GM19468 (cell line): ENCODE measurements around the gene ADAMTSL4.
"Not testable (repeated sequence)": the region's sequence is repeated elsewhere in the genome, so short reads cannot be mapped to it uniquely, and the experiment has no call there.

Source experiments
- ATAC-seq: cut with Tn5 transposase; IDR thresholded peaks from one replicate; pipeline ENCODE4 v1.9.1; 2021; ENCODE audit warnings: mild to moderate bottlenecking, moderate library complexity, moderate number of reproducible peaks; ENCODE audit not compliant: unreplicated experiment; ENCODE audit errors: extremely low read depth

ADAMTSL4 gene

DNA sequence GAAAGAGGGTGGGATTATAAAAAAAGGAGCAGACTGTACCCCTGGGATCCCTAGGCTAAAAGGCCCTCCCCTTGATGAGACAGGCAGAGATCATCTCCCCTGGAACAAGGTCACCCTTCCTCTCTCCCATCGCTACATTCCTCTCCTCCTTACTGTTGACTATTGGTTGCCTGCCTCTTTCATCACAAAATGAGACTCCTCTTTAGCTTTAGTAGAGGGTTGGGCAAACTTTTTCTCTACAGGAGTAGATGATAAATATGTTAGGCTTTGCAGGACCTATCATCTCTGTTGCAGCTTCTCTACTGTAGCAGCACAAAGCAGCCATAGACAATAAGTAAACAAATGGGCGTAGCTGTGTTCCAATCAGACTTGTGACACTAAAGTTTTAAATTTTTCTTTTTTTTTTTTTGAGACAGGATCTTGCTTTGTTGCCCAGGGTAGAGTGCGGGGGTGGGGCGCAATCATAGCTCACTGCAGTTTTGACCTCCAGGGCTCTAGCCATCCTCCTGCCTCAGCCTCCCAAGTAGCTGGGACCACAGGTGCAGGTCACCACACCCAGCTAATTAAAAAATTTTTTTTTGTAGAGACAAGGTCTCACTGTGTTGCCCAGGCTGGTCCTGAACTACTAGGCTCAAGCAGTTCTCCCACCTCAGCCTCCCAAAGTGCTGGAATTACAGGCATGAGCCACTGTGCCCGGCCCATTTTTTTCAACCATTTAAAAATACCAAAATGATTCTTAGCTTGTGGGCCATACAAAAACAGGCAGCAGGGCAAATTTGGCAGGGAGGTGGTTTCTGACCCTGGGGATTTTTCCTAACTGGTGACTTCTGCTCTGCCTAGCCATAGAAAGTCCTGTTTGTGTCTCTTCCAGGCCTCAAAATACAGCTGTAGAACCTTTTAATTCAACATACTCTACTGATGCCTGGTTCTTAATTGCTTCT is 15.1 kb downstream of the ADAMTSL4 start:
- no peak for ATAC-seq

DNA sequence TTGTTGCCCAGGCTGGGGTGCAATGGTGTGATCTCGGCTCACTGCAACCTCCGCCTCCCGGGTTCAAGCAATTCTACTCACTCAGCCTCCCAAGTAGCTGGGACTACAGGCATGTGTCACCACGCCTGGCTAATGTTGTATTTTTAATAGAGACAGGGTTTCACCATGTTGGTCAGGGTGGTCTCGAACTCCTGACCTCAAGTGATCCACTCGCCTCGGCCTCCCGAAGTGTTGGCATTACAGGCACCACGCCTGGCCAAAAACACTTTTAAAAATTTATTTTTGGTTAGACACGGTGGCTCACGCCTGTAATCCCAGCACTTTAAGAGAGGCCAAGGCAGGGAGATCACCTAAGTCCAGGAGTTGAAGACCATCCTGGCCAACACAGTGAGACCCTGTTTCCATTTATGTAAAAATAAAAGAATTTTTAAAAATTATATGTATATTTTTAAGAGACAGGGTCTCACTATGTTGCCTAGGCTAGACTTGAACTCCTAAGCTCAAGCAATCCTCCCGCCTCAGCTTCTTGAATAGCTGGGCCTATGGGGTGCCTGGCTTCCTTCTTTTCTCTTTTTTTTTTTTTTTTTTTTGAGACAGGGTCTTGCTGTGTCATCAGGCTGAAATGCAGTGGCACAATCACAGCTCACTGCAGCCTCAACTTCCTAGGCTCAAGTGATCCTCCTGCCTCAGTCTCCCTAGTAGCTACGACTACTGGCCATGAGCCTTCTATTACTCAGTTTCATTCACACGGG is 16.2 kb downstream of the ADAMTSL4 start:
- not testable (repeated sequence) for ATAC-seq

DNA sequence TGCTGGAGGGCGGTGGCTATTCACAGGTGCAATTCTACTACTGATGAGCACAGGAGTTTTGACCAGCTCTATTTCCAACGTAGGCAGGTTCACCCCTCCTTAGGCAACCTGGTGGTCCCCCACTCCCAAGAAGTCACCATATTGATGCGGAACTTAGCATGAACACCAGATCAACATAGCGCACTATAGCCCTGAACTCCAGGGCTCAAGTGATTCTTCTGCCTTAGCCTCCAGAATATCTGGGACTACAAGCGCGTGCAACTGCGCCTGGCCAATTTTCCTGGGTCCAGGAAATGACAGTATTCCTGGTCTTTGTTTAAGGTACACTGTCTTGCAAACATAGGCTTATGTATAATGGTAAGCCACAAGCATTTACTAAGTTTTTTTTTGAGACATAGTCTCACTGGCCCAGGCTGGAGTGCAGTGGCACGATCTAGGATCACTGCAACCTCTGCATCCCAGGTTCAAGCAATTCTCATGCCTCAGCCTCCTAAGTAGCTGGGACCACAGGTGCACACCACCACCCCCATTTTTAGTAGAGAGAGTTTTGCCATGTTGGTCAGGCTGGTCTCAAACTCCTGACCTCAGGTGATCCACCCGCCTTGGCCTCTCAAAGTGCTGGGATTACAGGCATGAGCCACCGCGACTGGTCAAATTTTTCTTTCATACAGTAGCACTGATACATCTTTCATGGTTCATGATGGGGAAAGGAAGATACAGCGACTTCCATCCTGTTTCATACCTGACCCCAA is 17.6 kb downstream of the ADAMTSL4 start:
- ATAC-seq, result no peak

DNA sequence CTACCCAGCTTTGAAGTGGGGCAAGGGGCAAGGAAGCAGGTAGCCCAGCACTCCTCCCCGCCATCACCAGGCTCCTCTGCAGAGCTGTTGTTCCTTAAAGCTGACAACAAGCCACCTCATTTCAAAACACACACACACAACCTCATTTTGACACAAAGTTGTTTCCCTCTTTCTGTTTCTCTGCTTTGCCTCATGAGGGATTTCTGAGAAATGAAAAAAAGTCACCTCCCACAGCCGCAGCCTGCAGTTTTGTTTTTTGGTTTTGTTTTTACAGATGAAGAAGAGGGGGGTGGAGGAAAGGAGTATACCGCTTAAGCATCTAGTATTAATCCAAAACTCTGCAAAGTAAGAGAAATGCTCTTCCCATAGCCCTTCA is 18.1 kb downstream of the ADAMTSL4 start:
- ATAC-seq, result no peak

DNA sequence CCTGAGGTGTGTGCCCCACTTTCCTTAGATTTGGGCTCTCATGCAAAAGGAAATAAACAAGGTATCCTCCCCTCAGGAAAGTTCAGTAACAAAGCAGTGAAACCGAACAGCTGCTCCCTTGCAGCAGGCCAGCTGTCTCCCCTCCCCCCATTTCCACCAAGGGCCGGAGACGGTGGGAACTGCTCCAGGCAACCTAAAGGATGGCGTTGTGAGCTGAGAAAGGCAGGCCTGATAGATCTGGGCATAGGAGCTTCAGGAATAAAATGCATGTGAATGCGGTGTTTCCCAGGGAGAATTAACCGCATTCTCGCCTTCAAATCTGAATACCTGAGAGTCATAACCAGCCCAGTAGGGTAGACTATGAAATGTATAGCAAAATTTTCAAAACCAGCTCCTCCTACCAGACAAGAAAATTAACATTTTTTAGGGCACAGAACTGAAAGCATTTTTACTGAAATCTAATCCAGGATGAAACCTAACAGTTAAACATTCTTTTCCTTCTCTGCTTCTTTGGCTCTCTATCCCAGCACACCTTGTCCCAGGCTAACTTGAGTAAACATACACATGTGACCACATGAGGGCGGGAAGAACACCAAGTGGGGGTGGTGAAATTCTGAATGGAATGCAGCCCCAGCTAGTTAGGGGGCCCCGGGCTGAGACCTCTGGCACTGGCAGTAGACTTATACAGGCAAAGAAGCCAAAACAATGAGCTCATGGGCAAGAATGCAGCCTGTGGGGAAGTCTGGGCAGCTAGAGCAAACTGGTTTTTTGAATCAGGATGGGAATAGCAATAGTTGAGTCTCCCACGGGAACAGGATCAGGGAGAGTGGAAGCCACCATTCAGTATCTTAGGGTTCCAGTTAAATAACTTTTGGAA is 18.7 kb downstream of the ADAMTSL4 start:
- no peak for ATAC-seq

DNA sequence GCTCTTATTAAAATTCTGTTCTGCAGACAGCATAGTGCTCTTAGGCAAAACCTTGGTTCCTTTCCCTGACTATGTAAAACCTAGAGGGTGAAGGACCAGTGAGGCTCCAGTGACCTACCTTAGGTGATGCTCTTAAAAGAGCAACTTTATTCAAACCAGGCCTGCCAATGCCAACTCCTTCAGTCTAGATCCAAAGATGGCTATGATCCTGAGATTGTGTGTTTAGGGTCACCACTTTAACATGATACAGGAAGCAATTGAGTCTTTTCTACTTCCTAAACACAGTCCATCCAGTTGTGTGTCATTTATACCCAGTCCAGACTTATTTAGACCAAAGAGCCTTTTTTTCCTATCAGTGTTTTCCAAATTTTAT is 19.4 kb downstream of the ADAMTSL4 start:
- ATAC-seq, result no peak

DNA sequence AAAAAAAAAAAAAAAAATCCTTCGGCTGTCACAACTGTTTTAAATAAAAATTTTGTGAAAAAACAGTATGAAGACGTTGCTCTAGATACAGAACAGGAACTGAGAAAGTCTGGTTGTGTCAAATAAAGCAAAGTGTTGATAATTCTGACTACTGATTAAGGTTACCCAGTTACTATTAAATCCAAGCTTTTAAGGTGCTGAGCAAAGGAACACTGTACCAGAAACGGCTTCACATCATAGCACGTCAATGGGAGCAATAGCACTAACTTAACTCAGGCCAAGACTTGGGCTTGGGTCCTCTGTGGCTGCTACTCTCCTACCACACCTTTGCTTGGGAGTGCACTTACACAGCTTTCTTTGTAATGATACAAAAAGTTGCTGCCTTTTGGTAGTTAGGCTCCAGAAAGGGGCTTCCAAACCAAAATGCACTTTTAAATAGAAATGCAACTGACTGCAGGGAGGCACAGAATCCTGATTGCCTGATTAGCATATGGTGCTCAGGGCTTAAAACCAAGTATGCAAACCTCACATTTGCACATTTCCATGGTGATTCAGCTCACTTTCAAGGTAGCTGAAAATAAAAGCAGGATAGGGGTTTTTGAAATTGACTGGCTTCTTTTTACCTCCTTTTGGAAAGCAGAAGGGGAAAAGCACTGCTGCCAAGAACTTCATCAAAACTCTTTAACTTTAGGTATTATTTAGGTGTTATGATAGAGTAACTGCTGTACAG is 23.9 kb downstream of the ADAMTSL4 start:
- no peak for ATAC-seq

DNA sequence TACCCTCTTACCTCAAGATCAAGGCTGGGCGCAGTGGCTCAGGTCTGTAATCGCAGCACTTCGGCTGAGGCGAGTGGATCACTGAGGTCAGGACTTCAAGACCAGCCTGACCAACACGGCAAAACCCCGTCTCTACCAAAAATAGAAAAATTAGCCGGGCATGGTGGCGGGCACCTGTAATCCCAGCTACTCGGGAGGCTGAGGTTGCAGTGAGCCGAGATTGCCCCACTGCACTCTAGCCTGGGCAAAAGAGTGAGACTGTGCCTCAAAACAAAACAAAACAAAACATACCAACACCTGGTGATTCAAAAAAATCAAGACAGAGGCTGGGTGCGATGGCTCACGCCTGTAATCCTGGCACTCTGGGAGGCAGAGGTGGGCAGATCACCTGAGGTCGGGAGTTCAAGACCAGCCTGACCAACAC is 24.5 kb downstream of the ADAMTSL4 start:
- not testable (repeated sequence) for ATAC-seq

DNA sequence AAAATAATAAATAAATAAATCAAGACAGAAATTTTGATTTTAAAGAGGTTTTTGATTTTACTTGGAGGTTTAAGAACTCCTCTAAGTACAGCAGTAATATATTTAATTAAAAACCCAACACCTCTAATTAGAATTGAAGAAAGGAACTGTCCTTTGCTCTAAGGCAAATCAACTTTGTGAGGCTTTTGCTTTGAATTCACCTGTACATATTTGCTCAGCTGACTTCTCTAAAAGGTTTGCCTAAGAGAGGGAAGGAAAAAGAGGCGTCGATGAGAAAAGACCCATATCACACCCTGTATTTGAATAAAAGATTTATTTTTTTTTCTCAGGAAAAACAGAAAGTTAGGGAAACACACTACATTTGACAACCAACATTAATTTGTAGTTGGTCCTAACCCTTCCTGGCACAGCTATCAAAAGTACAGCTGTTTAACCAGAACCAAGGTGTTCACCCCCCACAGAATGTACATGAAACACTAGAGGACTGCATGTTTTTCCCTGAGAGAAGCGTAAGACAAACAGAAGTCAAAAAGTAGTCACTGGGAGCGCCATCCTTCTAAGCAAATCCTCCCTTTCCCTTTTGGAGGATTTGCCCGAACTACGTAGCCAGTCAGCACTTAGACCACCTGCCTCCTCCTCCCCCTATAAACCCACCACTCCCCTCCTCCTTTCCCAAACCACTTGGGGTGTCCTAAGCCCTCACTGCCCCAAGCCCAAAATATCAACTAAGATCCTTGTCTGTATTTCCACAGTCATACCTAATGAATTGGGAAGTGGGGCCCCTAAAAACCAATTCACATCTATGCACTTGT is 25.3 kb downstream of the ADAMTSL4 start:
- no peak for ATAC-seq

DNA sequence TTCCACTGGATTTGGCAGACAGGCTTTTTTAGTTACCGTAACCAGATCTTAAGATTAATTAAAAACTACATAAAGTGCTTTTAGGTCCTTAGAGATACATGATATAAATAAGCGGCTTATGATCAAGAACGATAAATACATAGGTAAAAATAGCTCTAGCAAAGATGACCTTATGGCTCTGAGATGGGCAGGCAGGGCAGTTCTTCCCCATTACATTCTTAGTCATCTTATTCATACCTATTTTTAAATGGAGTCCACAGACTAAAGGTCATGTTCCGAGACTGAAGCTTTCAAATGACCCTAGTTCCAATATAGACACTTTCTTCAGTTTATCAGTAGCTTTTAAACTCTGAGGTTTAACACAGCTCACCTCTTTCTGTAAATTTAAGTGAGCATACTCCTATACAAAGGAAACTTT is 25.9 kb downstream of the ADAMTSL4 start:
- ATAC-seq, result no peak

DNA sequence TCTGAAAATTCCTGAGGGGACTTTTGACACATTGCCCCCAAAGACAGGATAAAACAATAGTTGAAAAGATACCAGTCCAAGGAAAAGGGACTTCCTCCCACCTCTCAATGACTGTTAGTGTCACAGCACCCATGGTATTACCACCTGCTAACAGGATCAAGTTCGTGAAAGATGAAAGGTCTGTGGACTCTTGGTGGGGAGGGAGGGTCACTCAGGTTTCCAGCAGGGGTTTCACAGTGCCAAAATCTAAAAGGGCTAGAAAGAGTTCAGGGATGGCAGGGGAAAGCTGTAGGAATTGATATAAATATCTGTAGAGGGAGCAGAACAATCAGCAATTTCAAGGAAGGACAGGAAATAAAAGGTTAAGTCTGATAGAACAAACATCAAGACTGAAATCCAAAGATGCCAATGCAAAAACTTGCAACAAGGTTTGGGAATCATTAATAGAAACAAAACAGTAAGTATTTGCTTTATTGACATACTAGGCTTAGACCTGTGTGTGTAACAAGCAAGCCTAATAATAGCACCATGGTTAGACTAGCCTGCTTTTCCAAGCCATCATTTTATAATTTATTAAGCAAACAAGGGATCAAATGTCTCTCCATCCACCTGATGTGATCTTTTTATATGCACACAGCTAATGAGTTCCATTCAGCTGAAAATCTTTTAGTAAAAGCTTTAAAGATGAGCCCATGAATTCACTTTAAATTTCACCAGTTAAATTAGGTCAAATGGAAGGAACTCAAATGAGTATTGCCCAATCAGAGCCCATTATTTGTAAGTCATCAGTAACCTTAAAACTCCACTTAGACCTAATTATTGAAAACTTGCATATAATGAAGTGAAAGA is 26.5 kb downstream of the ADAMTSL4 start:
- no peak for ATAC-seq

DNA sequence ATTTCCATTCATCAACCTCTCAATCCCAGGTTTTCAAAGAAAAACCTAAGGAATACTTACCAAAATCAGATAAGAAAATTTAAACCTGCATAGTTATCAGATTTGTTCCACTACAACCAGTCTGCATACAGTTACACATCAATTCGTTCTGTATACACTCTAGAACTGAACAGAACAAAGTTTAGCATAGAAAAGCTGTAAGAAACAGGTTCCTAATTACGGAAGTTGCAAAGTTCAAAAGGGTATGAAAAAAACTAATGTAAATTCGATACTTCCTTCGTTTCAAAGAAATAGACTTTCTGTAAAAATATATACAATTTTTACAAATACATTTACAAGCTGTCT is 27.1 kb downstream of the ADAMTSL4 start:
- ATAC-seq, result no peak

DNA sequence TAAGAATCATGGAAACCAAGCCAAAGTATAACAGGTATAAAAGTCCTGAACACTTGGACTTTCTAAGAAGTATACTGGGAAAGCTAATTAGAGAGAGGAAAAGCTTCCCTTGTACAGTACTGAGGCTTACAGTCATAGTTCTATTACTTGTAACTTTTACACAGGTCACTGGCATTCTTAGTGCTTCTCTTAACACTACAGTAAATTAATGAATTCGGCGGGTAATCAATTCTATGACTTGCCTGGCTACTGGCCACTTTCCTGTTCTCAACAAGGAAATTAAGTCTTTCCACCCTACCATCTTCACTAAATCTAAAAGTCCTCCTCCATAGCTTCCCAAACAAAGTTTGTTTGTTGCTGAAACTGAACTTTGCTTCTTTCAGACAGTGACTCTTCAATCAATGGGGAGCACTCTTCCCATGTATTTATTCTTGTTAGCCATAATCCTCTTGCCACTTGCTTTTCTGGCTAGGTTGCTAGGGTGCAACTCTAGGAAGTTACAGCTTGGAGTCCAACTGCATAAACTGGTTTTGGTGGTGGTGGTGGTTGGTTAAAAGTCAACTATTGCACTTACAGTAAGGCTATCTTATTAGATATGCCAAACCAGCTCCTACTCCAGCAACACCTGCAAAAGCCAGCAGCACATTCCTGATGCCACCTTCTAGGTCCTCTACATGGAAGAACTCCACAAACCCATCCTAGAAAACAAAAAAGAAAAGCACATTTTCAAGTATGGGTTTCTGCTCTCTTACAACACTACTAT is 27.8 kb downstream of the ADAMTSL4 start:
- no peak for ATAC-seq

DNA sequence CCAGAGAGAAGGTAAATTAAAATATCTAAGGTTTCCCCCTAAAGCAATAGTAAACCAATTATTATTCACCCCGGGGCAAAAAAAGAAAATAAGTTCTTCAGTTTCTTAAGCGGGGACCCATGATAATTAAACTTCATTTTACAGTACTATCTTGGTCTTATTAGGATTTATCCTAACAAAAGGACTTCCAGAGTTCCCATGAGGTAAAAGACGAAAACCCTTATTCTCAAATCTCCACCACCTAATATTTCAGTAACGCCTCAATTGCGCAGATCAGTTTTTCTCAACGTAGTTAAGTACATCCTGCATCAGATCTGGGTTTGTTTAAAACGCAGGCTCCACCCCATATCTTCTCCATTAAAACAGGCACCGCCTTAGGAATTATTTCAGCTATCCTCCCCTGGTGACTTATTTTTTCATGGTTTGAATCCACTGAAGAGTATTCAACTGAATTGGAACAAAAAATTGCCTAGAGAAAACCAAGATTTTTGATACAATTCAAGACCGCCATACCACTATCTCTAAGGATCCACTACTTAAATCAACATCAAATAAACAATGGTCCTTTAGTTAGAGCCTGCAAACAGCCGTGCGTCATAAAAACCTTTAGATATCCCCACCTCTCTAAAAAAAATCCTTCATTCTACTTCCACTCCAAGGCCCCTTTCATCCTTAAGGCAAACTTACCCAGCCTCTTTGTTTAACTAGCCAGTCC is 28.5 kb downstream of the ADAMTSL4 start:
- no peak for ATAC-seq

DNA sequence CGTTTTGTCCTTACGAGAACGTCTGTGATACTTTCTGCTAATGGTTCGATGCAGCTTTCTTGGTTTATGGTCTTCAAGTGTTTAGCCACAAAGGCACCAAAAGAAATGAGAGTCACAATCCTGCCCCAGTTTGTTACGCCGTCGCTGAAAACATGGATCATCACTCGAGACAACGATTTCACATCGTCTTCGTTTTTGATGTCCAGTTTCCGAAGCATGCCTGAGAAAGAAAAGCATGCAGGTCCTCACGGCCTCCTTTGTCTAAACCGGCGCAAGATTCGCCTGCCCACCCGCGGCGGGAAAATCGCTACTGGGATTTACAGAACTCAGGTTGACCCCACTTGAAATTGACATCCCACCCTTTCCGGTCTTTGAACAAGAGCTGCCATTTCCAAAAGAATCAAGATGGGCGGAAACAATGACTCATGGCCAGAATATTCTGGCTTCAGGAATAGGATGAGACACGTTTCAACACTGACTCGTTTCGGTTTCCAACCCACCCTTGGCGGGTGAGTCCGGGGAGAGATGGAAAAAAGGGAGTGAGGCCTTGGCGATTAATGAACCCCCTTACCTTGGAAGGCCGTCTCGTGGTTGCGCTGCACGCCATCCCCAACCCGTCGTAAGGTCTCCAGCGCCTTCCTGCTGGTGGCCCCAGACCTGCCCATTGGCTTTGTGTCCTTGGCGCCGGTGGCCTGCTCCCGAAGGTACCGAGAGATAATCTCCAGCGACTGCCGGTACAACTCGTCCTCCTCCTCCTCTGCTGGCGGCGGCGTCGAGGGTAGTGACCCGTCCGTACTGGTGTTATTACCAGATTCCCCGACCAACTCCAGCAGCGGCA is 29.3 kb downstream of the ADAMTSL4 start:
- ATAC-seq, result no peak
